KG1 (cell line): ENCODE data around the gene RAPGEF1.
"Not testable (repeated sequence)": the region's sequence is repeated elsewhere in the genome, so short reads cannot be mapped to it uniquely, and the experiment has no call there.

Experiments
- DNase-seq: peaks from one replicate; lab custom pipeline; 2025; lab: John Stamatoyannopoulos, UW

The RAPGEF1 gene, protein sequence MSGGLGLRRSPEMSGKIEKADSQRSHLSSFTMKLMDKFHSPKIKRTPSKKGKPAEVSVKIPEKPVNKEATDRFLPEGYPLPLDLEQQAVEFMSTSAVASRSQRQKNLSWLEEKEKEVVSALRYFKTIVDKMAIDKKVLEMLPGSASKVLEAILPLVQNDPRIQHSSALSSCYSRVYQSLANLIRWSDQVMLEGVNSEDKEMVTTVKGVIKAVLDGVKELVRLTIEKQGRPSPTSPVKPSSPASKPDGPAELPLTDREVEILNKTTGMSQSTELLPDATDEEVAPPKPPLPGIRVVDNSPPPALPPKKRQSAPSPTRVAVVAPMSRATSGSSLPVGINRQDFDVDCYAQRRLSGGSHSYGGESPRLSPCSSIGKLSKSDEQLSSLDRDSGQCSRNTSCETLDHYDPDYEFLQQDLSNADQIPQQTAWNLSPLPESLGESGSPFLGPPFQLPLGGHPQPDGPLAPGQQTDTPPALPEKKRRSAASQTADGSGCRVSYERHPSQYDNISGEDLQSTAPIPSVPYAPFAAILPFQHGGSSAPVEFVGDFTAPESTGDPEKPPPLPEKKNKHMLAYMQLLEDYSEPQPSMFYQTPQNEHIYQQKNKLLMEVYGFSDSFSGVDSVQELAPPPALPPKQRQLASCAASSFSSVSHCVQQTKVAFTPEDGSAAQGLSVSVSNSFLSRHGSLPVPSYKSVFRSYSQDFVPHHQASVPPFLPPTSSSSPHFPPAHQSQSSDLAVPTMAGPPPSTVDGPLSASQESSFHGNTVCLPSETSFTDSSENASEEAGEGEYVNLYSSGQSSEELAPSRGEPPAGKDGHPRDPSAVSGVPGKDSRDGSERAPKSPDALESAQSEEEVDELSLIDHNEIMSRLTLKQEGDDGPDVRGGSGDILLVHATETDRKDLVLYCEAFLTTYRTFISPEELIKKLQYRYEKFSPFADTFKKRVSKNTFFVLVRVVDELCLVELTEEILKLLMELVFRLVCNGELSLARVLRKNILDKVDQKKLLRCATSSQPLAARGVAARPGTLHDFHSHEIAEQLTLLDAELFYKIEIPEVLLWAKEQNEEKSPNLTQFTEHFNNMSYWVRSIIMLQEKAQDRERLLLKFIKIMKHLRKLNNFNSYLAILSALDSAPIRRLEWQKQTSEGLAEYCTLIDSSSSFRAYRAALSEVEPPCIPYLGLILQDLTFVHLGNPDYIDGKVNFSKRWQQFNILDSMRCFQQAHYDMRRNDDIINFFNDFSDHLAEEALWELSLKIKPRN (N-terminal part only)

DNA sequence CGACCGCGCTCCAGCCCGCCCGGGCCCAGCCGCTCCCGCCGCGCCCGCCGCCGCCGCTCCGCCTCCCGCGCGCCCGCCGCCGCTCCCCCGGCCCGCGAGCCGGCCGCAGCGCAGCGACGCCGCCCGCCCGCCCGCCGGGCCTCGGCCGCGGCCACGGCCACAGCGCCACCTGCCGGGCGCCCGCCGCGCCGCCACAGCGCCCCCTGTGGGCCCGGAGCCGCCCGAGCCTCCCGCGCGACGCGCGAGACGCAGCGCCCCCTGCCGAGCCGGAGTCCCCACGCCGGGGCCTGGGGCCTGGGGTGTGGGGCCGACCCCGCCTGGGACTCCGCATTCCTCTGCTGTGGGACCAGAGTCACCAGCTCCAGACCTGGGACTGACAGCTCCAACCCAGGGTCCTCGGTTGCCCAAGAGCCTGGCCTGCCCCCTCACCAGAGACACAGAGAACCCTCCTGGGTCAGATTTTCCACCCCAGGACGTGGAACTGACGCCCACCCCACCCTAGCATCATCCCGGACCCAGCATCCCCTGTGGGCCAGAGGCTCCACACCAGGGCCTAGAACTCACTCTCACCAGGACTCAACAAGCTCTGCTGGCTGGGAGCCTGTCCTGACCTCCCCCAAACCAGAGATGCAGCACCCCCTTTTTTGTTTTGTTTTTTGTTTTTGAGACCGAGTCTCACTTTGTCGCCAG is at the start of gene RAPGEF1:
Gene RAPGEF1 (minus strand): TSS at position 118 of the 690 bp plus-strand sequence. CDS start 246 bp downstream, outside the sequence.
- peak; percentile 43 for DNase-seq

DNA sequence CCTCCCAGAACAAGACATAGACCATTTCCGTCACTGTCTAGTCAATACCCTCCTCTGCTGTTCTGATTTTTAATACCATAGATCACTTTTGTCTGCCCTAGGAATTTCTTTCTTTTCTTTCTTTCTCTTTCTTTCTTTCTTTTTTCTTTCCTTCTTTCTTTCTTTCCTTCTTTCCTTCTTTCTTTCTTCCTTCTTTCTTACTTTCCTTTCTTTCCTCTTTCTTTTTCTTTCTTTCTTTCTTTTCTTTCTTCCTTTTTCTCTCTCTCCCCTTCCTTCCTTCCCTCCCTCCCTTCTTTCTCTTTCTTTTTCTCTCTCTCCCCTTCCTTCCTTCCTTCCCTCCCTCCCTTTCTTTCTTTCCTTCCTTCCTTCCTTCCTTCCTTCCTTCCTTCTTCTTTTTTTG is 49.0 kb upstream of the RAPGEF1 start:
- DNase-seq: no peak

DNA sequence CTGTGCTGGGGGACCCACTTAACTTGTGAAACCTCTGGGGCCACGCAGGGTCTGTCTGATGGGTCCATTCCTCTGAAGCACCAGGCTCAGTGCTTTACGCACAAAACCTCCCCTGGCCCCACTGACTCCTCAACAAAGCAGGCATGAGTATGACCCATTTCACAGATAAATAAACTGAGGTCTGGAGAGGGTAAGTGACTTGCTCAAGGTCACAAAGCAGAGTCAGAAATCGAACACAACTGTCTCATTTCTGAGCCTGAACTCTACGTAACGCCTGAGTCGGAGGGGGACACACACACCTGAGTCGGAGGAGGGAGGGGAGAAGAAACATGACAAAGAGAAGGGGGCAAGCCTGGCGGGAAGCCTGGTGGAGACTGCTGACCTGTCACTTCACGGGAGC is 48.0 kb upstream of the RAPGEF1 start:
- no peak for DNase-seq

DNA sequence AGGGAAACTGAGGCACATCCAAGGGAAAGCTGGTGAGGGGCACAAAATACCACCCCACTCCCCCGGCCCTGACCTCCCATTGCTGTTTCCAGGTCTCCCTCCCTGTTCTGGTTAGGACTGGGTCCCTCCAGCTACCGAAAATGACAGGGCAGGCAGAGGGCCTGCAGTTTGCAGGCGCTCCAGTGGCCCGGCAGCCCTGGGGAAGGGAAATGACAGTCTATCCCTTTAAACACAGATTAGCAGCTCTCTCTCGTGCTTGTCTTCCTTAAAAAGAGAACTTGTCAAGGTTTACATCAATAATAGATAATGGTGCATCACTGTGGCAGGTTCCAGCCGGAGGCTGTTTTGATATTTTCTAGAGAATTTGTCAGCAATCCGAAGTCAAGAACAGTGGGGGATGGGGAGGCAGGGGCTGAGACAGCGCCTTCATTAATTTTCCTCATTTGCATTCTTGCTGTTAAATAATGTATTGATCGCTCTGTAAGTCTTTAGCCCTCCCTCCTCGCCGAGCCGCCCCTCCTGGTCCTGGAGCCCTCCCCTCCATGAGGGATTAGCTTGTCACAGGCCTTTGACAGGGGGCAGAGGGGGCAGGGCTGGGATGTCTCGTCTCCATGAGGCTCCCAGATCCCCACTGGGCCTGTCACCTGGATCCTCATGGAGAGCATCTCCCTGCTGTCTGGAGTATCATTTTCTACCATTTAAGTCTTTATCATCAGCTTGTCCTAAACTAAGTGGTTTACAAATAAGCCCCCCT is 45.0 kb upstream of the RAPGEF1 start:
- DNase-seq: no peak

DNA sequence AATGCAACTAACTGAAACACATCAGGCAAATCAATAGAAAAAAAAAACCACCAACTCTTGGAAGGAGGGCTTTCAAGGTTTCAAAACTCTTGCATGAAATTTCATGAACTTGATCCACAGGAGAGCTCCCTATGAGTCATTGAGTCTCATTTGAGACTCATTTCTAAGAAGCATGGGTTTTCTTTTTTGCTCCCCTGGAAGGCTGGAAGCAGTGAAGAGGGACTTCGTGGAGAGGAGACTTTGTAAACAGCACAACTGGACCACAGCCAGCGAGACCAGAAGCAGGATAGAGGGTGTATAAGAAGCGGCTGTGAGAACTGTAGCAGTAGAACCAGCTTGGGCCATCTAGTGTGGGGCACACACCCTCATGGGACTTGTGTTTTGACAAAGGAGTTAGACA is 41.2 kb upstream of the RAPGEF1 start:
- no peak for DNase-seq

DNA sequence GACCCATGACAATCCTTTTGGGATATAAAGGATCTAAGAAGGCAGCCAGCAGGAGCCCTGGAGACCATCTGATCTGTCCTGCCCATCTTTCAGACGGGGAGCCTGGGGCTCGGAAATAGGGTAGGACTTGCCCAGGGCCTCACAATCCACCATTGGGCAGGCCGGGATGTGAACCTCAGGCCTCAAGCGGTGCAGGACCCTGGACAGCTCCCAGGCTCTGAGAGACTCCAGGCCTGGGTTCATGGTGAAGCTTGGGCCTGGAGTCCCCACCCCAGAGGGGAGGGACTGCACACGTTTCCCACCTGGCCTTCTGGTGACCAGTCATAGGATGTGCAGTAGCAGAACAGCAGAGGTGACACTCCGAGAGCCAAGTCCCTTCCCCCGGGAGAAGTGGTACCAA is 36.6 kb upstream of the RAPGEF1 start:
- DNase-seq: peak; percentile 19

DNA sequence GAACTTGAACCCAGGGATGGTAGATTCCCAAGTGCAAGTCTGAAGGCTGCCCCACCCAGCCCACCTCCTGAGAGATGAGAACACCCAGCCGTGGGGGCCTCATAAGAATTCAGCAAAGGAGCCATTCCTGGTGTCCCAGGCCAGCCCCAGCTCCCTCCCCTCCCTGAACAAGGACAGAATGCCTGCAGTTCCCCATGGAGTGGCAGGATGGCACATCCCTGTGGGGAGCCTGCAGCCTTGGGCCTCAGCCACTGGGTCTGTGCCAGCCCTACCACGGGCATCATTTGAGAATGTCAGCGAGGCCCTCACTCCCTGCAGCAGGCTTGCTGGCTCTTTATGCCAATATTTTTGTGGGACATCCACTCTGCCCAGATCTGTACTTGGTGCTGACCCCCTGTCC is 36.2 kb upstream of the RAPGEF1 start:
- DNase-seq: no peak

DNA sequence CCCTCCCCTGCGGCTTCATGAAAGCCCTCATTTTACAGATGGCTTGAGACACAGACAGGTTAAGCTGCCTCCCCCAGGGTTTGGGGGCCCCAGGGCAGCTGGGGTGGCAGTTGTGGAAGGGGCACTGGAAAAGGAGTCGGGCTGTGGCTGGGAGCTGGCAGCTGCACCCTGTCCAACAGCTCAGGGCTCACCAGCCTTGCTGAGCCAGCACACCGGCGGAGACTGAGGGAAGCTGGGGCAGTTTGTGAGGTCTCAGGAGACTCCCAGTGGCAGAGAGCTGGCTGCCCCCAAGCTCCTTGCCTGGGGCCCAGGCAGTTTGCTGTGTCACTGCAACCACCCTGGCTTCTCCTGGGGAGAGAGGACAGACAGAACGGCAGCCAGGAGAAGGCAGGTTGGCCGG is 34.8 kb upstream of the RAPGEF1 start:
- DNase-seq: no peak

DNA sequence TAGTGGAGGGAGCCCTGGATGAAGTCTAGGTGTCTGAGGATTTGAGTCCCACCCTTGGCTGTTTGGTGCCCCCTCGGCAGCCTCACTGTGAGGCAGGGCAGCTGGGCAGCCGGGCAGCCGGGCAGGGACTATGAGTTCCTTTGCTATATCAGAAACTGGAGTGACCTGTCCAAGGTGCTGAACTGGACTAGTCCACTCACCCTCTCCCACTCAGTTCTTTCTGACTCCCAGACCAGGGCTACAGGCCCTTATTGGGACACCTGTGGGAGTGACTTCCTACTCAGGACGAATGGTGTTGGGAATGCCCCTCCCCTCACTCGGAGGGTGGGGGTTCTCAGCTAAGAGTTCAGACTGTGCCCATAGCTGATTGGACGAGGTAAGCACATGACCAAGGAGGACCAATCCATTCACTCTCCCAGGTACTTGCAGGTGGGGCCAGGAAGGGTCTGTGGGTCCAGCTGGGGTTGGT is 34.1 kb upstream of the RAPGEF1 start:
- no peak for DNase-seq

DNA sequence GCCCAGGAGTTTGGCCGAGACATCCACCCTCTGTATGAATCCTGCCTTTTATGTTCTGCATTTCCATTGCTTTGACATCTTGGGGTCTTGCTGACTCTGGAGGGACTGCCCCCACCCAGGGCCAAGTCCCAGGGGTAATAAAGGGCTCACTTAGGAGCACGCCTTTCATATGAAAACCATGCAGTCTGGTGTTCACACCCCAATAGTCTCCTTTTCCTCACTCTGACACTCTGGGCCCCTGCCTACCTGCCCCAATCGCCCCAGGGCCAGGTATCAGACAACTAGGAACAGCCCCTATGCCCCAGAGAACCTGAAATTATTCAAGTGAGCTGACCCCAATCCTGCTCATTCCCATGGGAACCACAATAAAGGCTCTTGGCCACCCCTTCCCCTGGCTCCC is 33.1 kb upstream of the RAPGEF1 start:
- DNase-seq: no peak

DNA sequence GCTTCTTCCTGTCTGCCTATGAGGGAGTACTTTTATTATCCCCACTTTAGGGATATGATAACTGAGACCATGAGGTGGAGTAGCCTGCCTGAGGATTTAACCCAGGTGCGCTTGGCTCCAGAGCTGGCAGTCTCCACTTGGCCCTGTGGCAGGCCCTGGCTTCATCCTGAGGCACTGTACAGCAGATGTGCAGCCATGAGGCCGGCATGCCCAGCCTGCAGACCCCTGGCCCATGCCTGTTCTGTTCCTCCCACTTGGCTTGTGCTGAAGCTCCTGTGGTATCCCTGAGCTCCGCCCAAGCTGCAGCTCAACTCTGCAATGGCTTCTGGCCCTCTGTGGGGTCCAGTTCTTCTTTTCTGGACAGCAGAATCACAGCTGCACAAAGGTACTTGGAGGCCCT is 31.8 kb upstream of the RAPGEF1 start:
- DNase-seq: no peak

DNA sequence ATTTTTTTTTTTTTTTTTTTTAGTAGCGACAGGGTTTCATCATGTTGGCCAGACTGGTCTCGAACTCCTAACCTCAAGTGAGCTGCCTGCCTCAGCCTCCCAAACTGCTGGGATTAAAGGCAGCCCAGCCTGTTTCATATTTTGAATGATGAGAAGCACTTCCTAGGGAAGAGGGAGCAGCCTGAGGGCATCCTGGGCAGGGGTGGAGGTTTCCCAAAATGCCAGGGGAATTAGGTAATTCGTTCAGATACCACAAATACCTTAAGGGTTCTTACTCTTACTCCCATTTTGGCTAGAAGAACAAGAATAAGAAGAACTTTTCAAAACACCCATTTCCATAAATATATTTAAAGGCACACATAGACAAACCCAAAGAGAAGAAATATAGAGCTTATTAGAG is 29.5 kb upstream of the RAPGEF1 start:
- DNase-seq: no peak

DNA sequence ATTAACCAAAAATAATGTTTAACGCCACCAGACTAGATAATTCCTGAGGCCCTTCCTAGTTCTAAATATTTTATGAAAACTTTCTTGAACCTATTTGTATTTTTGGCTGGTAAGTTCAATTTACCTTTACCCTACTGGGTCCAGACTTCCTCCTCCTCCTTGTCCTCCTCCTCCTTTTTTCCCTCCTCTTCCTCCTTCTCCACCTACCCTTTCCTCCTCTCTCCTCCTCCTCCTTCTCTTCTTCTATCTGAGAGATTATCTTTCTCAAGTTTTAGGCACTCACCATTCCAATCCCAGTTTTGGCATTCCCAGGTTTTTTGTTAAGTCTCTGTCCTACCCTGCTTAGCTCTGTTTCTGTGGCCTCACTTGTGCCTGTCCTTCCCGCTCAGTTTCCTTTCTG is 24.7 kb upstream of the RAPGEF1 start:
- DNase-seq: no peak

DNA sequence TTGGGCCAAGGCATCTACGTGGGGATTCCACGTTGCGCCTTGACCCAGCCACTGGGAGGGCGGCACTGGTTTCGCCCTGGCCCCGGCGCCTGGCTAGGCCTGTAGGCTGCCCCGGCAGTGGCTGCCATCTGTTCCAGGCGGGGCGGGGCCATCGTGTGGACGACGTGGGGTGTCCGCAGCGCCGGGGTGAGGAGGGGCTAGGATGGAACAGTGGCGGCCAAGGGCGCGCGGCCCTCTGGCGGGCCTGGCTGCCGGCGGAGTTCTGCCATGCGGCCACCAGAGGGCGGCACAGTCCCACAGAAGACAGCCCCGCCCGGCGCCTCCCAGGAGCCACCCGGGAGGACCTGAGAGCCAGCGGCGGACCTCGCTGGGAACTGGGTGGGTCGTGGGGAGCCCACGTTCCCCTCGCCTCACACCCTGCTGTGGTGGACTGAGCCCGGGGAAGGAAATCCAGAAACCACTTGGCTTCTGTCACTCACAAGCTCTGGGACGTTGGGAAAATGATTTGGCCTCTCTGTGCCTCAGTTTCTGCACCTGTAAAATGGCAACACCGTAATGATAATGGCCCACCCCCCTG is 22.6 kb upstream of the RAPGEF1 start:
- peak; percentile 48 for DNase-seq

DNA sequence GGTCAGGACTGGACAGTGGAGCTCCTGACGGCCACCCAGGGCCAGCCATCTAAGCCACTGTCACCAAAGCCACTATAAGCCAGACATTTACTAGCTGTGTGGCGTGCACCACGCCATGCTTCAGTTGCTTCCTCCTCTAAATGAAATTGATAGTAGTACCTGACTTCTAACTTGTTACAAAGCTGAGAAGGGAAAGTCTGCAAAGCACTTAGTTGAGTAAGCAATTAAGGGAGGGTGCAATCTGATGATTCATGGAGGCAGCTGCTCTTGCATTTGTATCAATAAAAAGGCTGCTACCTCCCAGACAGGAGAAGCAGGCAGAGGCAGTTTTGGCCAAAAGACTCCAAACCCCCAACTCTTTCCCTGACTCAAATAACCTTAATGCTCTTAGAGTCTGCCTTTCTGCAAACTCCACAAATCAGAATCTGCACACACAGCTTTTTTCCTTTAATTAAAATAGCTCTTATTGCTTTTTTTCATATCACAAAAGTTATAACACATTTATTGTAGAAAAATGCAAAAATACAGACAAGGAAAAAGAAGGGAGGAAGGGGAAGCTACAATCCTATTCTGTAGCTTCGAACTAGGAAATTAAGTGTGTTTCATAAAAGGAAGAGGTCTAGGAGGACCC is 19.3 kb upstream of the RAPGEF1 start:
- no peak for DNase-seq

DNA sequence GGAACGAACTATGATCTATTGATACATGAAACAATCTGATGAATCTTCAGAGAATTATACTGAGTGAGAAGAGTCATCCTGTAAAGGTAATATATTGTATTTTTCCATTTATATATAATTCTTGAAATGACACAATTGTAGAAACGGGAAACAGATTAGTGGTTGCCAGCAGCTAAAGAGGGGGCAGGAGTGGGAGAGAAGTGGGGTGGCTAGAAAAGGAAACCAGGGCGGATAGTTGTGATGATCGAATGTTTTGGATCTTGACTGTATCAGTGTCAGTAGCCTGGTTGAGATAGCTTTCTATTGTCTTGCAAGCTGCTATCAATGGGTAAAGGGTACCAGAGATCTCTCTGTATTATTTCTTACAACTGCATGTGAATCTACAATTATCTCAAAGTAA is 17.7 kb upstream of the RAPGEF1 start:
- no peak for DNase-seq

DNA sequence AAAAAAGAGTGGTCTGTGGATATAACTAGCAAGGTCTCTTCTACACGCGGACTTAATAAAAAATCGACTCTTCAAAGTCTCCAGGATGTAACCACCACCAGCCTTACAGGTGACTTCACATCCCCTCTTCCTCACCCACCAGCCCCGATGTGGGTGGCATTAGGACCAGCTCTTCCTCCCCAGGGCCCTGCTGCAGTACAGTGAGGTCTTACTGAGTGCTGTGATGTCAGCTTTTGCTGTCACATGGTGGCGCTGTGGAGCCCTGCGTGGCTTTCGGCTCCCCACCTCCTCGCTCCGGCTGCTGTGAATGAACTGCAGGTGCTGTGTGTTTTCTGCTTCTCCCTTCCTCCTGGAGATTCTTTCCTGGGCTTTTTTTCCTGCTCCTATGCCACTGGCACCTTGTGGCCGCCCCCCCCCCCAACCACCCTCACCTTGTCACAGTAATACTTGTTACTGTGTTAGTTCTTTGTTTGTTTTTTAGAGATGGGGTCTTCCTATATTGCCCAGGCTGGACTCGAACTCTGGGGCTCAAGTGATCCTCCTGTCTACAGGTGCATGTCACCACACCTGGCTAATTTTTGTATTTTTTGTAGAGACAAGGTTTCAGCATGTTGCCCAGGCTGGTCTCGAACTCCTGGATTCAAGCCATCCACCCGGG is 15.8 kb upstream of the RAPGEF1 start:
- DNase-seq: peak; percentile 45

DNA sequence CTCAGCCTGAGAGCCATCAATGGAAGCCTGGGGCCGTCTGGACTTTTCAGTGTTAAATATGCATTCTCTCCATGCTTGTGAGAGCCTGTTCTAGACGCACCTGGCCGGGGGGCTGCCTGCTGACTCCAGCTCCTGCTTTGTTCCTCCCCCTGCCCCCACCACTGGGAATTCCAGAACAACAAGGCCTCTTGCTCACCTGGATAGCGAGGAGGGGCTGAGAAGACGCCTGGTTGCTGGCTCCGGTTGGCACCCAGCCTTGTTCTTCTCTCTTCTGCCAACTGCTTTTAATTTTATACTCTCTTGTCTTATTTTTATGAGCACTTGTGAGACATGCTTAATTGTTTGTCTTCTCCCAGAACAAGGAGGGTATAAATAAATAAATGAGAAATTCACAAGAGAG is 15.0 kb upstream of the RAPGEF1 start:
- DNase-seq: no peak

DNA sequence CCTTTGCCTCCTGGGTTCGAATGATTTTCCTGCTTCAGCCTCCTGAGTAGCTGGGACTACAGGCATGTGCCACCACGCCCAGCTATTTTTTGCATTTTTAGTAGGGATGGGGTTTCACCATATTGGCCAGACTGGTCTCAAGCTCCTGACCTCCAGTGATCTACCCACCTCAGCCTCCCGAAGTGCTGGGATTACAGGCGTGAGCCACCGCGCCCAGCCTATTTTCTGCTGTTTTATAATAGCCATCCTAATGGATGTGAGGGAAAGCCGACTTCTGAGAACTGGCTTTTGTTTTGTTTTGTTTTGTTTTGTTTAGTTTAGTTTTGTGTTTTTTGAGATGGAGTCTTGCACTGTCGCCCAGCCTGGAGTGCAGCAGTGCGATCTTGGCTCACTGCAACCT is 13.9 kb upstream of the RAPGEF1 start:
- not testable (repeated sequence) for DNase-seq
